K562 (cell line): ENCODE measurements around the gene GHDC. TPM values are rescaled to one million over a fixed set of nuclear protein-coding genes. Genes with fewer than 3 reads are reported as not detected.
A peak's percentile ranks its signal among the peaks of the same experiment; 100 is the strongest.

ENCODE experiments used
- ATAC-seq: fragments of 200-7000 bp; cut with Tn5 transposase; 3 replicates; pipeline ENCODE4 v1.9.1; 2020; ENCODE audit warnings: moderate library complexity
- BruUV-seq: library from RNA; stranded (reverse); fragments of 400-500 nt; replicated peaks from 2 replicates; lab custom pipeline; 2021; lab: Mats Ljungman, UMichigan
- CTCF ChIA-PET: fragments of 300-600 bp; formaldehyde crosslinking; extraction: SDS; loops from one replicate; lab custom pipeline; 2021; ENCODE audit warnings: low intra/inter-chr PET ratio; lab: Yijun Ruan, JAX
- POLR2A ChIA-PET: fragments of 300-600, 350-650 bp; sonication (Branson Sonifier 250); formaldehyde crosslinking; extraction: SDS; loops from one replicate; lab custom pipeline; 2021; ENCODE audit warnings: antibody characterized with exemption, inconsistent platforms; lab: Yijun Ruan, JAX
- DNase-seq, 4 experiments: peaks; one replicate each; pipeline versions ENCODE4 v3.0.0 to v3.0.0-alpha.2; 2011 to 2018; ENCODE audit warnings: low spot score in 3 of 4, mixed read lengths in 3 of 4; ENCODE audit errors: extremely low read depth in 1 of 4
- FAIRE-seq: peaks from 2 replicates; lab custom pipeline; 2011; peaks lifted over from hg19 to GRCh38; lab: Jason Lieb, UNC
- H2AFZ ChIP-seq: 2 replicates; pipeline ENCODE4 v1.6.0; 2011; ENCODE audit warnings: low read depth, low read length, control low read depth, inconsistent platforms
- H3K27ac ChIP-seq: fragments of 200-600 bp; 3 replicates; pipeline ENCODE4 v1.8.0; 2011; ENCODE audit warnings: low read depth, mild to moderate bottlenecking, control low read depth, inconsistent platforms, low read length, moderate library complexity, mixed read lengths; ENCODE audit errors: extremely low read depth
- H3K27me3 ChIP-seq, 2 experiments: fragments of 300-600 bp in 1 of 2; 2 replicates in 1 of 2; 3 replicates in 1 of 2; pipeline versions ENCODE4 v1.6.0 to v1.8.0; 2011; ENCODE audit warnings: inconsistent platforms in 2 of 2, low read length in 2 of 2, mild to moderate bottlenecking in 1 of 2, mixed read lengths in 1 of 2, moderate library complexity in 1 of 2; ENCODE audit not compliant: control insufficient read depth in 2 of 2, insufficient read depth in 2 of 2
- H3K36me3 ChIP-seq: fragments of 300-600 bp; 3 replicates; pipeline ENCODE4 v1.8.0; 2011; ENCODE audit warnings: mild to moderate bottlenecking, low read length, inconsistent platforms; ENCODE audit not compliant: control insufficient read depth, insufficient read depth
- H3K4me1 ChIP-seq, 2 experiments: fragments of 200-600 bp in 1 of 2; replicated peaks in 1 of 2; 2 replicates in 1 of 2; 3 replicates in 1 of 2; pipeline versions ENCODE4 v1.5.1 to v1.8.0; 2011; ENCODE audit warnings: inconsistent platforms in 2 of 2, low read length in 2 of 2, mild to moderate bottlenecking in 1 of 2, mixed read lengths in 1 of 2, moderate library complexity in 1 of 2; ENCODE audit not compliant: control insufficient read depth in 2 of 2, insufficient read depth in 2 of 2
- H3K4me2 ChIP-seq: 2 replicates; pipeline ENCODE4 v1.6.1; 2011; ENCODE audit warnings: low read length, control low read depth, inconsistent platforms, mixed read lengths; ENCODE audit not compliant: insufficient read depth
- H3K4me3 ChIP-seq: fragments of 200-600 bp; sonication (generic), shearing (Covaris generic); 2 replicates; pipeline ENCODE4 v1.5.1; 2016; ENCODE audit warnings: control low read depth, inconsistent platforms
- H3K79me2 ChIP-seq: fragments of 200-600 bp; 3 replicates; pipeline ENCODE4 v1.8.0; 2011; ENCODE audit warnings: low read length, inconsistent platforms; ENCODE audit not compliant: control insufficient read depth, insufficient read depth
- H3K9ac ChIP-seq, 2 experiments: 2 replicates each; pipeline versions ENCODE4 v1.6.0 to v1.6.1; 2011; ENCODE audit warnings: low read depth in 2 of 2, low read length in 2 of 2, control low read depth in 1 of 2, inconsistent platforms in 1 of 2, mild to moderate bottlenecking in 1 of 2, mixed read lengths in 1 of 2; ENCODE audit not compliant: insufficient read depth in 1 of 2
- H3K9me1 ChIP-seq: one replicate; pipeline ENCODE4 v1.6.0; 2011; ENCODE audit warnings: inconsistent platforms, mild to moderate bottlenecking, low read length, moderate library complexity; ENCODE audit not compliant: control insufficient read depth, insufficient read depth
- H3K9me3 ChIP-seq: replicated peaks from 2 replicates; pipeline ENCODE4 v1.5.1; 2011; ENCODE audit warnings: low read depth, low read length, inconsistent platforms; ENCODE audit not compliant: control insufficient read depth, insufficient read depth
- H4K20me1 ChIP-seq: replicated peaks from 2 replicates; pipeline ENCODE4 v1.6.1; 2011; ENCODE audit warnings: low read length, inconsistent platforms, mixed read lengths; ENCODE audit not compliant: control insufficient read depth, insufficient read depth
- CREB3L1 ChIP-seq: fragments of 450-650 bp; IDR thresholded peaks from 2 replicates; pipeline ENCODE4 v1.6.1; 2014; ENCODE audit warnings: low read depth, mild to moderate bottlenecking, moderate library complexity, borderline replicate concordance
- NCOA4 ChIP-seq: fragments of 450-650 bp; IDR thresholded peaks from 2 replicates; pipeline ENCODE4 v1.6.1; 2018; ENCODE audit warnings: mild to moderate bottlenecking; ENCODE audit not compliant: partially characterized antibody
- NFIX ChIP-seq: fragments of 250-450 bp; sonication (Bioruptor Pico); IDR thresholded peaks from 2 replicates; pipeline ENCODE4 v1.4.0; 2020; ENCODE audit warnings: low read depth, mild to moderate bottlenecking, moderate library complexity
- NKRF ChIP-seq: fragments of 450-650 bp; IDR thresholded peaks from 2 replicates; pipeline ENCODE4 v1.6.1; 2016; ENCODE audit warnings: borderline replicate concordance
- NRF1 ChIP-seq, 2 experiments: fragments of 450-650 bp; IDR thresholded peaks in 1 of 2; conservative IDR thresholded peaks in 1 of 2; 2 replicates each; pipeline ENCODE4 v1.6.1; 2014; ENCODE audit warnings: mild to moderate bottlenecking in 2 of 2
- PRMT5 ChIP-seq: sonication (generic); formaldehyde crosslinking; IDR thresholded peaks from 2 replicates; pipeline ENCODE4 v1.5.0; 2020; ENCODE audit warnings: missing genetic modification reagents
- PURB ChIP-seq: sonication (generic); formaldehyde crosslinking; IDR thresholded peaks from 2 replicates; pipeline ENCODE4 v1.9.0; 2021; ENCODE audit warnings: low read depth, mild to moderate bottlenecking, missing genetic modification reagents
- RFX1 ChIP-seq: fragments of 450-650 bp; IDR thresholded peaks from 2 replicates; pipeline ENCODE4 v1.6.1; 2016; ENCODE audit warnings: mild to moderate bottlenecking, moderate library complexity
- SRSF1 ChIP-seq: fragments of 200-400 bp; formaldehyde crosslinking; IDR thresholded peaks from 2 replicates; pipeline ENCODE4 v1.6.1; 2017; ENCODE audit warnings: mild to moderate bottlenecking, low read depth, low read length, moderate library complexity
- ZBTB33 ChIP-seq: sonication (generic); formaldehyde crosslinking; IDR thresholded peaks from 2 replicates; pipeline ENCODE4 v1.8.1; 2023; ENCODE audit warnings: mild to moderate bottlenecking, missing genetic modification reagents
- ZNF146 ChIP-seq: IDR thresholded peaks from one replicate; pipeline ENCODE4 v1.6.1; 2018; ENCODE audit warnings: missing compliant biosample characterization; ENCODE audit not compliant: unreplicated experiment
- ZNF518B ChIP-seq: fragments of 250-450 bp; sonication (Bioruptor Pico); IDR thresholded peaks from 2 replicates; pipeline ENCODE4 v1.5.0; 2021; ENCODE audit warnings: mild to moderate bottlenecking, moderate library complexity
- WGBS: fragments of 100-300 bp; shearing (Covaris generic); methylation state at CpG from one replicate; pipeline ENCODE4 v1.1.6; 2016; ENCODE audit warnings: low coverage, mixed read lengths; ENCODE audit not compliant: insufficient coverage; ENCODE audit errors: missing lambda C conversion rate; 5-methylcytosine and 5-hydroxymethylcytosine counted together
- in situ Hi-C: fragments of 300-500 bp; cut with MboI; formaldehyde crosslinking; loops from 4 replicates; pipeline ENCODE4 v1.15.0; 2018; ENCODE audit warnings: inconsistent platforms, mixed read lengths
- intact Hi-C: fragments of 100-400 bp; cut with micrococcal nuclease; formaldehyde crosslinking; loops from 2 replicates; pipeline ENCODE4 v1.14.2; 2022
- polyA plus RNA-seq, 8 experiments: library from polyadenylated mRNA; depleted of rRNA in 4 of 8; stranded (reverse) in 5 of 8; unstranded in 3 of 8; fragments of >200 nt; fragmentation: Nextera tagmentation in 2 of 8; fragmentation: Illumina TruSeq in 1 of 8; extraction: Ambion mirVana in 2 of 8; extraction: Trizol in 1 of 8; gene quantifications; 2 replicates each; pipeline versions ENCODE4 v1.2.1 to v1.2.3, GENCODE V29; 2011 to 2014; ENCODE audit warnings: inconsistent platforms in 1 of 8, missing spikeins in 1 of 8
- total RNA-seq, 7 experiments: library from RNA; depleted of rRNA in 6 of 7; stranded (reverse); fragments of >200 nt in 6 of 7; fragmentation: Illumina TruSeq in 2 of 7; extraction: Trizol in 2 of 7; gene quantifications; 2 replicates each; pipeline versions ENCODE4 v1.2.1 to v1.2.3, GENCODE V29; 2011 to 2021; ENCODE audit warnings: low replicate concordance in 1 of 7

GHDC gene
- total and polyA plus RNA-seq, 9 of the 15 experiments (the other 6 are each of a cell fraction or from before 2014, with no cell fraction given), result 0.65 to 23.2 (median 11.2) TPM

- no peak overlapping the region for H2AFZ ChIP-seq
- H3K9me1 ChIP-seq, result no peaks in the 10 kb centered on the region
- 0 out of 3 replicates have a peak overlapping the region, but pooled peaks have one; percentile 4 for H3K27ac ChIP-seq
- ChIA-PET CTCF (no interaction called here), POLR2A (interaction anchor here (0.5 to 1.4 kb wide), 6 partner anchors 17 to 241 kb away, joined by 3 to 4 read pairs (median 3); no protein-coding TSS in a partner anchor)
- intact Hi-C loops (no loop called here), in situ Hi-C loops (no loop called here)
- no peak for FAIRE-seq
- H3K4me3 ChIP-seq, result no peak overlapping the region
- DNase-seq, result no peak
- no peaks in the 10 kb centered on the region for H3K79me2 ChIP-seq
- peaks cover 15% of the 10 kb centered on the region in 2 experiments; a peak in 4 of 5 replicates for H3K4me1 ChIP-seq
- H3K9me3 ChIP-seq, result no peaks in the 10 kb centered on the region
- TSS peak; percentile 43 for BruUV-seq
- ATAC-seq, result no peak; the same call in 2 of the 3 replicates
- peak overlapping the region in 1 of 2 experiments; percentile 63; a peak in 2 of 4 replicates for H3K9ac ChIP-seq
- no peaks in the 10 kb centered on the region for H4K20me1 ChIP-seq
- H3K36me3 ChIP-seq, result peaks cover 70% of the 10 kb centered on the region; the same call in 2 of the 3 replicates
- 62% methylated on average over 12 of the region's 14 CpGs for whole genome bisulfite sequencing
- no peaks in the 10 kb centered on the region for H3K27me3 ChIP-seq
- H3K4me2 ChIP-seq, result no peak overlapping the region
- TF ChIP-seq CREB3L1 (no peak), NCOA4 (no peak), ZNF518B (CRISPR knock-in tag) (no peak), PURB (CRISPR knock-in tag) (no peak), SRSF1 (no peak), RFX1 (peak; percentile 66; the same call in 1 of the 2 replicates), PRMT5 (CRISPR knock-in tag) (no peak), NRF1 (conservative IDR thresholded peaks at IDR 0.05 in 1 of 2, IDR thresholded peaks at IDR 0.05 in 1 of 2) (no peak), NFIX (no peak), ZNF146 (CRISPR knock-in tag) (no peak), ZBTB33 (CRISPR knock-in tag) (peak; percentile 90), NKRF (no peak)
Observed at GRCh38 chr17:42200706-42201457, 6.6 kb upstream of the GHDC start.
